Coronary artery (tissue), 2 donors: ENCODE data around the gene MYO5B.
A peak's percentile ranks its signal among the peaks of the same experiment; 100 is the strongest.

Experiments used
- DNase-seq: peaks from one replicate; pipeline ENCODE4 v3.0.0-alpha.2; 2017; ENCODE audit warnings: low spot score
- H3K27ac ChIP-seq, 2 donors: fragments of 200-600 bp; sonication (generic); one replicate each; pipeline ENCODE4 v1.5.1; 2016 to 2019
- H3K4me3 ChIP-seq: fragments of 200-600 bp; sonication (generic); 2 replicates; pipeline ENCODE4 v1.5.1; 2016; ENCODE audit warnings: mild to moderate bottlenecking, moderate library complexity
- TF ChIP-seq, protein P1 (sequence below): fragments of 200-600 bp; sonication (generic); IDR thresholded peaks from one replicate; pipeline ENCODE4 v1.5.1; 2019; ENCODE audit warnings: antibody characterized with exemption

MYO5B gene

DNA sequence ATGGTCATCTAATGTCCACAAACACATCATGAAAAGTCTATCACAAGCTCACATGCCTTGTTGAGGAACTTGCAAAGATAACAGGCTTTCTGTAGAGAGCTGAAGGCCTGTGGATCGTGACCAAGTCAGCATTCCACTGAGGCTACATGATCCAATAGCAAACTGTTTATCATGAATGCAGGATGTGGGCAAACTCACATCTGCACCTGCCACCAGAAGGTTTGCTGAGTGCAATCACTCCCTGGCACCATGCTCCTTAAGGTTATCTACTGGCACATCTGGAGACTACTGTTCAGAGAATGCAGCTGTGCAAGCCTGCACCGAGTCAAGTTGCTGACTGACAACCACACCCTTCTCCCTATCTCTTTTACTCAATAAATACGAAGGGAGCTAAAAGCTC, 314.3 kb downstream of the MYO5B start:
- TF ChIP-seq, protein P1, sequence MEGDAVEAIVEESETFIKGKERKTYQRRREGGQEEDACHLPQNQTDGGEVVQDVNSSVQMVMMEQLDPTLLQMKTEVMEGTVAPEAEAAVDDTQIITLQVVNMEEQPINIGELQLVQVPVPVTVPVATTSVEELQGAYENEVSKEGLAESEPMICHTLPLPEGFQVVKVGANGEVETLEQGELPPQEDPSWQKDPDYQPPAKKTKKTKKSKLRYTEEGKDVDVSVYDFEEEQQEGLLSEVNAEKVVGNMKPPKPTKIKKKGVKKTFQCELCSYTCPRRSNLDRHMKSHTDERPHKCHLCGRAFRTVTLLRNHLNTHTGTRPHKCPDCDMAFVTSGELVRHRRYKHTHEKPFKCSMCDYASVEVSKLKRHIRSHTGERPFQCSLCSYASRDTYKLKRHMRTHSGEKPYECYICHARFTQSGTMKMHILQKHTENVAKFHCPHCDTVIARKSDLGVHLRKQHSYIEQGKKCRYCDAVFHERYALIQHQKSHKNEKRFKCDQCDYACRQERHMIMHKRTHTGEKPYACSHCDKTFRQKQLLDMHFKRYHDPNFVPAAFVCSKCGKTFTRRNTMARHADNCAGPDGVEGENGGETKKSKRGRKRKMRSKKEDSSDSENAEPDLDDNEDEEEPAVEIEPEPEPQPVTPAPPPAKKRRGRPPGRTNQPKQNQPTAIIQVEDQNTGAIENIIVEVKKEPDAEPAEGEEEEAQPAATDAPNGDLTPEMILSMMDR, result no peak
- no peak overlapping the region for H3K4me3 ChIP-seq
- no peak overlapping the region for H3K27ac ChIP-seq
- no peak for DNase-seq

DNA sequence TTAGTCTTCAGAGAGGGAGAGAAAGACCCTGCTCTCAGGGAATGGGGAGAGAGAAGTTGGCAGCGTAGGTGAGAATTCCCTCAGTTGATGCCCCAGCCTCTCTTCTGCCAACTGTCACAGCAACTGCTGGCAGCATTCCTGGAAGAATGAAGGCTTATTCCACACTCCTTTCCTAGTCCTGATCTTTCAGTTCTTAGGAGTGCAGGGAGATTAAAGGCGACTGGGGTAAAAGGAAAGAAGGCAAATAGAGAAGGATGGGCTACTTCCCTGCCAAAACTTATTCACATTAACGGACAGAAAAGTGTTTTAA, 315.7 kb downstream of the MYO5B start:
- Histone ChIP-seq H3K4me3 (no peak overlapping the region), H3K27ac (no peak overlapping the region)
- DNase-seq, result no peak
- TF ChIP-seq, protein P1, result no peak

DNA sequence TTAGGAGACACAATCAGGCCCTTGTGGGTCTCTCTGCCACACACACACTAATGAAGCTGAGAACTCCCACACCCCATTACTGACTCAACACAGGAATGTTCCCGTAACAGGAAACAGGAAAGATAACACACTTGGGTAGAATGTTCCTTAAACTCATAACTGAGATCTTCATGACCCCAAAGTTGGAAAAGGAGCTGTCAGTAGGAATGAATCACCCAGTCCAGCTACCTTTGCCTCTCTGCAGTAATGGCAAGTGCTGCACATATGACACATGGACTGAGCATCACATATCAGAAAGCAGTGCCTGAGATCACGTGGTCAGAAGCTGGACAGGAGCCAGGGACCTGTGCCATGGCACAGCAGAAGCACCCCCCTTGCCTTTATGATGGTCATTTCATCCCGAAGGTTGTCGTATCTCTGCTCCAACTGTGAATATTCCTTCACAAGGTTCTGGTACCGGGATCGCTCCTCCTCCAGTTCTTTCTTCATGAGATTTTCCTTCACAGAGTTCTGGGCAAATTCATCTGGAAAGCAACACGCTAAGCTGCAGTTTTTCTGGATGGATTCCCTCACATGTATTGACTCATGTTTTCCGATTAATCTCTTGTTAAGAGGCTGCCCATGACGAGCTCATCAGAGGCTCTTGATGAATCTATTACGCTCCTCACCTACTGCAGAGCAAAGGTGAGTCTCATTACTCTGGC, 316.2 kb downstream of the MYO5B start:
- H3K4me3 ChIP-seq, result no peak overlapping the region
- no peak for DNase-seq
- TF ChIP-seq, protein P1, result no peak
- H3K27ac ChIP-seq, result no peak overlapping the region

DNA sequence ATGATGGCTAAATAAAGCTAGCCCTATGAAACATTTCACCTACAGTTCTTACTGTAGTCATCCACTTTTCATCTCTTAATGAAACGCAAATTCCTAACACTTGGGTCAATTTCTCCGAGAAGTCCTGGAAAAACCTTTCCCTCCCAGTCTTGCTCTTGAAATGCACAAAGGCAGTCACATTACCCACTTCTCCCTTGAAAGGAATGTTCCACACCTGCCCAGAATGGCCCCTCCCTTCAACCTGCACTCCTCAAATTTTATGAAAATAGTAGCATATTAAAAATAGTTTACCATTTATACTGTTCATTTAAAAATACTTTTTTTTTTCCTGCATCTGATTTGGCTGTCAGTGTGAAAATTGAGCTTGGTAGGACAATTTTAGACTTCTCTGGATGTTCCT, 316.9 kb downstream of the MYO5B start:
- DNase-seq, result no peak
- TF ChIP-seq, protein P1, result no peak
- H3K27ac ChIP-seq, result no peak overlapping the region
- H3K4me3 ChIP-seq, result no peak overlapping the region

DNA sequence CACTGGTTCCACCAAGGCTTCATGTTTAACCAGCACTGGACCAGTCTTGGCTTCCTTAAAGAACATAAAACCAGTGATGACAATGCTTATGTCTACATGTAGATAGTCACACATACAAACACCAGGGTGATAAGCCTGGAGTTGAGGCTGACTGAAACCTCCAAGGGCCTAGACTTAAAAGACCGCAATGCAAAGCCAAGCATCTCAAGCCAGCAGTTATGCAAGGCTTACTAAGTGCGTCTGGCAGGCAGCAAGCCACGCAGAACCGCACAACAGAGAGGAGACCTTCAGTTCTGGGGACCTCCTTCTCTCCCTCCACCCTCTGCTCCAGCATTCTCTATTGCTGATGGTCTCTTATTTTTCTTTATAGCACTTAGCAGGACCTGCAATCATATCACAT, 318.4 kb downstream of the MYO5B start:
- Histone ChIP-seq H3K4me3 (no peak overlapping the region), H3K27ac (no peak overlapping the region)
- DNase-seq, result no peak
- TF ChIP-seq, protein P1, result no peak

DNA sequence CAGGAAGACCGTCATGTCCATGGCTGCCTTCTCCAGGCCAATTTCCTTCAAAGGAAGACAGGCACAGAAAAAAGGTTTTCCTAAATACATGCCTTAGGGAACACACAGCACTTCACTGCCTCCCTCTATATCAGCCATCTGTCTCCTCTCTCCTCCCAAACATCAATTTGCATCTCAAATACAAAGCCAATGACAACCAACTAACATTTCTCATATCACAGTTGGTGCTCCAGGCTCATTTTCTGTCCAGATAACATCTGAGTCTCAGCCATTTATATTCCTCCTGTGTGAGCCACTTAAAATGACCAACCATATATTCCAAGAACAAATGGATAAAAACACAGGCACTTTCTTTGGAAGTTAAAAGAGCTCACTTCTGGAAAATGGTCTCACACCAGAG, 319.2 kb downstream of the MYO5B start:
- TF ChIP-seq, protein P1, result no peak
- DNase-seq, result no peak
- H3K27ac ChIP-seq, result no peak overlapping the region
- H3K4me3 ChIP-seq, result no peak overlapping the region

DNA sequence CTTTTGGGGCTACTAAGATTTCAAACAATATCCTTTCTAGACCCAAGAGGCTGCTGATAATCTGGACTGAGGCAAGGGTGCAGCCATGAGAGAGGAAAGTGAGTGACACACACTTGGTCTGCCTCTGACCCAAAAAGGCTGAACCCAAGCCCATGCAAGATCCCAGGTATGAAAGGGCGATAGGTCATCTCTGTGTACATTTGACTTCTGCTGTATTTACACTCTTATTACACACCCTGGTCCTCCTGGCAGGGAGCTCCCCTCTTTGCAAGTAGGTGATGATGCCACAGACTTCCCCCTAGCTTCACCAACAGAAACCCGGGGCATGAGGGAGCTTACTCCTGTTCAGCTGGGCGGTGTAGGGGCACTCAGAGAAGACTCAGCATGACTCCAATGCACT, 319.8 kb downstream of the MYO5B start:
- Histone ChIP-seq H3K27ac (no peak overlapping the region), H3K4me3 (no peak overlapping the region)
- DNase-seq, result peak; percentile 45
- TF ChIP-seq, protein P1, result no peak
